ENCODE data around the gene GPR89B. TPM values are rescaled to one million over a fixed set of nuclear protein-coding genes. Genes with fewer than 3 reads are reported as not detected.
"Not testable (repeated sequence)": the region's sequence is repeated elsewhere in the genome, so short reads cannot be mapped to it uniquely, and the experiment has no call there.

Gene GPR89B
- total RNA-seq, 5 donors from 2014 or later (not counting 1 experiment from before 2014, with no cell fraction given) = 18.2 to 25.5 (median 22.2) TPM

GRCh38 chr1:148037850-148038461 lies 109.7 kb downstream of the GPR89B start:
- peak overlapping the region; percentile 65 for H3K27ac ChIP-seq (ENCODE audit: low read length)
- WGBS (ENCODE audit: insufficient coverage) = no CpG with 5 or more reads among the region's 21 CpGs
- H3K27me3 ChIP-seq (replicated peaks in 1 of 2; ENCODE audit: control insufficient read depth in 2 of 2, extremely low read depth in 1 of 2, insufficient read depth in 2 of 2, low read length in 1 of 2); H3K27me3 Mint-ChIP-seq; H3K9me3 Mint-ChIP-seq; H3K4me1 ChIP-seq (ENCODE audit: control insufficient read depth in 1 of 2, extremely low read depth in 1 of 2, insufficient read depth in 2 of 2, low read length in 2 of 2); POLR2A ChIA-PET; H3K4me1 Mint-ChIP-seq; CTCF ChIA-PET; H3K36me3 ChIP-seq (ENCODE audit: control insufficient read depth in 2 of 2, extremely low read depth in 1 of 2, insufficient read depth in 1 of 2, low read length in 1 of 2); H3K36me3 Mint-ChIP-seq; H3K9me3 ChIP-seq: not testable (repeated sequence)
- DNase-seq (peak in 2 of 35 experiments; percentile 14 to 21), ATAC-seq (replicated peaks in 1 of 4) (peak in 3 of 4 experiments; percentile 3 to 11 (median 4))
- H3K4me3 ChIP-seq (ENCODE audit: control insufficient read depth in 1 of 2, extremely low read depth in 1 of 2, low read length in 1 of 2) = peak overlapping the region in 1 of 2 donors; percentile 52
- Mint-ChIP-seq H3K27ac (peak overlapping the region; percentile 95 to 99), H3K4me3 (peak overlapping the region; percentile 84 to 89 (median 88))

DNA sequence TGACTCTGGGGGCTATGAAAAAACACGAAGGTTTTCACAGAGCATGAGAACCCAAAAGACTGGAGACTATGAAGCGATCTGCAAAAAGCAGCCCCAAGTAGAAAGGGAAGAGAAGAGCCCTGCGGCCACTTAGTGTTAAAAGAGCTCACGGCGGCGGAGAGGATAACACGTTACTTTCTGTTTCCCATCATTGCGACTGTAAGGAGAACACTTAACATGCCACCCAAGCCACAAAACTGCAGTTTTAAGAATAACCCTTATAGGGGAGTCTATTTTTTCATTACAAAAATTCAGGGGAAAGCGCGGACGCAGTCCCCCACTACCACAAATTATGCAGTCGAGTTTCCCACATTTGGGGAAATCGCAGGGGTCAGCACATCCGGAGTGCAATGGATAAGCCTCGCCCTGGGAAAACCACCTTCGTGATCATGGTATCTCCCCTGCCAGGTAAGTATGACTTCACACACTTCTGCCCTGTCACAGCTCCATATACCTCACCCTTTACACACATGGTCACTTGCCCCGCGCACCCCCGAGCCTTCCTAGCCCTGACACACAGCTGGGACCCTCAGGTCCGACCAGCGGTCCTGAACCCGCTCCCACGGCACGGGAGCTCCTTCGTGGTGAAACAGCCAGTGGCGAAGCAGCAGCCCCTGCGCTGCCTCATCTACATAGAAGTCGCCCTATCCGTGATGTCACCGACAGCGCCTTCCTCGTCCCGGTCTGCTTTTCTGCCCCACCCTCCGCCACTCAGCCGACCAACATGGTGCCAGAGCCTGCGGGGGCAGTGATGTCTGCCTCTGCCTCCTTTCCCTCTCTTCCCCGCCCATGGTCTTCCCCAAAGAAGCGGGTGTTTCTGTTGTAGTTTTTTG lies 110.5 kb downstream of the GPR89B start:
- H3K27me3 Mint-ChIP-seq; H3K27me3 ChIP-seq (replicated peaks in 1 of 2; ENCODE audit: control insufficient read depth in 2 of 2, extremely low read depth in 1 of 2, insufficient read depth in 2 of 2, low read length in 1 of 2); POLR2A ChIA-PET; H3K9me3 Mint-ChIP-seq; H3K36me3 Mint-ChIP-seq; H3K36me3 ChIP-seq (ENCODE audit: control insufficient read depth in 2 of 2, extremely low read depth in 1 of 2, insufficient read depth in 1 of 2, low read length in 1 of 2); H3K4me1 ChIP-seq (ENCODE audit: control insufficient read depth in 1 of 2, extremely low read depth in 1 of 2, insufficient read depth in 2 of 2, low read length in 2 of 2); H3K4me1 Mint-ChIP-seq; H3K9me3 ChIP-seq; CTCF ChIA-PET: not testable (repeated sequence)
- Mint-ChIP-seq H3K4me3 (peak overlapping the region; percentile 84 to 89 (median 88)), H3K27ac (peak overlapping the region; percentile 95 to 99)
- H3K4me3 ChIP-seq (ENCODE audit: control insufficient read depth in 1 of 2, extremely low read depth in 1 of 2, low read length in 1 of 2) = peak overlapping the region; percentile 52 to 74
- DNase-seq (peak; percentile 43 to 88 (median 70)), ATAC-seq (replicated peaks in 1 of 4) (peak; percentile 80 to 83 (median 82))
- H3K27ac ChIP-seq (ENCODE audit: low read length) = peak overlapping the region; percentile 65
- 0% methylated on average over 1 of the region's 38 CpGs for WGBS (ENCODE audit: insufficient coverage)

Other genes starting within 250 kb of the GPR89B start
- not detected for gene GJA5, start 167.8 kb upstream of the GPR89B start, total RNA-seq
- not detected for gene GJA8, start 25.6 kb upstream of the GPR89B start, total RNA-seq
- gene NBPF11, start 223.9 kb downstream of the GPR89B start, total RNA-seq = 10 to 100 TPM; 22.6 to 27.3 (median 23.6) TPM

Measured in T-cell (primary cell).